GM12878 (cell line): Measurements from ENCODE around the gene RTF2. TPM values are rescaled to one million over a fixed set of nuclear protein-coding genes. Genes with fewer than 3 reads are reported as not detected.

Experiments
- ATAC-seq: fragments of 200-7000 bp; cut with Tn5 transposase; 3 replicates; pipeline ENCODE4 v1.9.1; 2020; ENCODE audit warnings: mild to moderate bottlenecking, moderate library complexity
- BruUV-seq: library from RNA; stranded (reverse); fragments of 400-500 nt; replicated peaks from 2 replicates; lab custom pipeline; 2021; lab: Mats Ljungman, UMichigan
- CTCF ChIA-PET: fragments of 300-600 bp; sonication (Branson Sonifier 250); formaldehyde crosslinking; extraction: SDS; loops from one replicate; lab custom pipeline; 2021; ENCODE audit warnings: inconsistent platforms; lab: Yijun Ruan, JAX
- POLR2A ChIA-PET: fragments of 350-600 bp; formaldehyde crosslinking; extraction: SDS; loops from one replicate; lab custom pipeline; 2021; ENCODE audit warnings: inconsistent platforms; lab: Charles Lee
- RAD21 ChIA-PET: fragments of 300-600 bp; sonication (Branson Sonifier 250); formaldehyde crosslinking; loops from one replicate; lab custom pipeline; 2023; ENCODE audit warnings: antibody characterized with exemption; ENCODE audit not compliant: unreplicated experiment; lab: Charles Lee
- SMC1A ChIA-PET: fragments of 300-600 bp; sonication (Branson Sonifier 250); formaldehyde crosslinking; loops from one replicate; lab custom pipeline; 2023; ENCODE audit not compliant: unreplicated experiment, uncharacterized antibody; lab: Charles Lee
- DNase-seq: peaks from one replicate; pipeline ENCODE4 v3.0.0-alpha.2; 2011; ENCODE audit warnings: low read depth, low spot score
- FAIRE-seq: peaks from 3 replicates; lab custom pipeline; 2011; peaks lifted over from hg19 to GRCh38; lab: Jason Lieb, UNC
- H2AFZ ChIP-seq: 2 replicates; pipeline ENCODE4 v1.6.0; 2011; ENCODE audit warnings: low read depth, low read length, control low read depth; ENCODE audit not compliant: control insufficient read depth
- H3K27ac ChIP-seq: 2 replicates; pipeline ENCODE4 v1.5.1; 2011; ENCODE audit warnings: control low read depth; ENCODE audit not compliant: control insufficient read depth, insufficient read depth
- H3K27me3 ChIP-seq, 2 experiments: replicated peaks in 1 of 2; 2 replicates each; pipeline versions ENCODE4 v1.6.0 to v1.6.1; 2011; ENCODE audit warnings: low read length in 1 of 2; ENCODE audit not compliant: control insufficient read depth in 2 of 2, insufficient read depth in 2 of 2
- H3K36me3 ChIP-seq, 2 experiments: 2 replicates each; pipeline ENCODE4 v1.5.1; 2011; ENCODE audit warnings: low read length in 1 of 2; ENCODE audit not compliant: control insufficient read depth in 2 of 2, insufficient read depth in 2 of 2
- H3K4me1 ChIP-seq: 2 replicates; pipeline ENCODE4 v1.6.1; 2011; ENCODE audit warnings: mild to moderate bottlenecking, low read length, moderate library complexity, mixed read lengths; ENCODE audit not compliant: control insufficient read depth, insufficient read depth
- H3K4me2 ChIP-seq: 2 replicates; pipeline ENCODE4 v1.6.0; 2011; ENCODE audit warnings: control low read depth; ENCODE audit not compliant: control insufficient read depth, insufficient read depth
- H3K4me3 ChIP-seq: fragments of 200-600 bp; sonication (generic); 2 replicates; pipeline ENCODE4 v1.5.1; 2016
- H3K79me2 ChIP-seq: 2 replicates; pipeline ENCODE4 v1.6.0; 2011; ENCODE audit warnings: low read length; ENCODE audit not compliant: control insufficient read depth, insufficient read depth
- H3K9ac ChIP-seq: 2 replicates; pipeline ENCODE4 v1.8.0; 2011; ENCODE audit warnings: low read length, control low read depth, mixed read lengths; ENCODE audit not compliant: control insufficient read depth, insufficient read depth
- H3K9me3 ChIP-seq: replicated peaks from 3 replicates; pipeline ENCODE4 v1.5.1; 2011; ENCODE audit warnings: mild to moderate bottlenecking, low read length; ENCODE audit not compliant: control insufficient read depth, insufficient read depth
- H4K20me1 ChIP-seq: 2 replicates; pipeline ENCODE4 v1.6.0; 2011; ENCODE audit not compliant: control insufficient read depth, insufficient read depth
- BCL11A ChIP-seq: IDR thresholded peaks from 2 replicates; pipeline ENCODE4 v1.6.1; 2011; ENCODE audit warnings: low read depth, low read length
- CEBPB ChIP-seq, 2 experiments: fragments of 150-350 bp in 1 of 2; IDR thresholded peaks; 2 replicates each; pipeline ENCODE4 v1.6.1; 2012 to 2014; ENCODE audit warnings: low read depth in 2 of 2, low read length in 2 of 2, borderline replicate concordance in 1 of 2, inconsistent platforms in 1 of 2
- HDAC6 ChIP-seq: fragments of 200-600 bp; sonication (generic); IDR thresholded peaks from one replicate; pipeline ENCODE4 v1.8.0; 2017; ENCODE audit warnings: antibody characterized with exemption; ENCODE audit not compliant: unreplicated experiment
- IRF4 ChIP-seq: IDR thresholded peaks from 2 replicates; pipeline ENCODE4 v1.6.1; 2011; ENCODE audit warnings: low read depth, low read length
- KAT2A ChIP-seq: conservative IDR thresholded peaks from 2 replicates; pipeline ENCODE4 v1.6.1; 2011; ENCODE audit warnings: low read depth, low read length; ENCODE audit not compliant: control insufficient read depth
- MEF2A ChIP-seq: IDR thresholded peaks from 2 replicates; pipeline ENCODE4 v1.6.1; 2011; ENCODE audit warnings: low read depth, mild to moderate bottlenecking, low read length, moderate library complexity; ENCODE audit not compliant: insufficient read depth
- POLR2AphosphoS2 ChIP-seq: IDR thresholded peaks from 2 replicates; pipeline ENCODE4 v1.6.1; 2011; ENCODE audit warnings: low read depth, mild to moderate bottlenecking, low read length, improper control_type of control experiment, moderate library complexity
- SPI1 ChIP-seq: IDR thresholded peaks from 2 replicates; pipeline ENCODE4 v1.6.1; 2011; ENCODE audit warnings: low read depth, mild to moderate bottlenecking, low read length, moderate library complexity, borderline replicate concordance; ENCODE audit not compliant: insufficient read depth
- SRF ChIP-seq, 2 experiments: IDR thresholded peaks; 2 replicates each; pipeline ENCODE4 v1.6.1; 2011; ENCODE audit warnings: low read depth in 2 of 2, low read length in 2 of 2, mild to moderate bottlenecking in 1 of 2, moderate library complexity in 1 of 2
- WGBS: methylation state at CpG from one replicate; pipeline ENCODE4 v1.1.6; 2016; ENCODE audit warnings: low lambda C conversion rate; ENCODE audit not compliant: insufficient replicate concordance, insufficient coverage; ENCODE audit errors: missing lambda C conversion rate; 5-methylcytosine and 5-hydroxymethylcytosine counted together
- in situ Hi-C: fragments of 300-500 bp; cut with MboI; formaldehyde crosslinking; loops from 9 replicates; pipeline ENCODE4 v1.14.3; 2018; ENCODE audit warnings: mixed read lengths
- intact Hi-C: fragments of 100-400 bp; cut with micrococcal nuclease; formaldehyde crosslinking; loops from one replicate; pipeline ENCODE4 v1.14.2; 2022; ENCODE audit not compliant: unreplicated experiment
- polyA plus RNA-seq, 11 experiments: library from polyadenylated mRNA; depleted of rRNA in 4 of 11; unstranded in 6 of 11; stranded (reverse) in 5 of 11; fragments of >200 nt; fragmentation: Nextera tagmentation in 4 of 11; fragmentation: Illumina TruSeq in 1 of 11; extraction: Ambion mirVana in 4 of 11; extraction: Trizol in 1 of 11; gene quantifications; 1 replicate in 1 of 11; 2 replicates in 10 of 11; pipeline versions ENCODE4 v1.2.1 to v1.2.3, GENCODE V29; 2011 to 2016; ENCODE audit warnings: inconsistent platforms in 2 of 11, missing spikeins in 2 of 11, low read depth in 1 of 11
- total RNA-seq, 4 experiments: library from RNA; depleted of rRNA in 3 of 4; stranded (reverse); fragments of >200 nt in 3 of 4; fragmentation: Illumina TruSeq in 1 of 4; extraction: Trizol in 1 of 4; gene quantifications; 2 replicates each; pipeline versions ENCODE4 v1.2.1 to v1.2.3, GENCODE V29; 2013 to 2021
- TF ChIP-seq, protein P1 (sequence below): IDR thresholded peaks from 2 replicates; pipeline ENCODE4 v1.6.1; 2012; ENCODE audit warnings: improper control_type of control experiment, low read depth, low read length; ENCODE audit not compliant: insufficient replicate concordance
- TF ChIP-seq, protein P2 (sequence below): fragments of 150-350 bp; IDR thresholded peaks from 2 replicates; pipeline ENCODE4 v1.6.1; 2016; ENCODE audit warnings: low read depth, low read length
- TF ChIP-seq, protein P3 (sequence below): fragments of 450-650 bp; IDR thresholded peaks from 2 replicates; pipeline ENCODE4 v1.6.1; 2014; ENCODE audit warnings: mild to moderate bottlenecking

The RTF2 gene
- total and polyA plus RNA-seq, 10 of the 15 experiments (the other 5 are each of a cell fraction or from before 2014, with no cell fraction given) = 66.2 to 133 (median 82.9) TPM

DNA sequence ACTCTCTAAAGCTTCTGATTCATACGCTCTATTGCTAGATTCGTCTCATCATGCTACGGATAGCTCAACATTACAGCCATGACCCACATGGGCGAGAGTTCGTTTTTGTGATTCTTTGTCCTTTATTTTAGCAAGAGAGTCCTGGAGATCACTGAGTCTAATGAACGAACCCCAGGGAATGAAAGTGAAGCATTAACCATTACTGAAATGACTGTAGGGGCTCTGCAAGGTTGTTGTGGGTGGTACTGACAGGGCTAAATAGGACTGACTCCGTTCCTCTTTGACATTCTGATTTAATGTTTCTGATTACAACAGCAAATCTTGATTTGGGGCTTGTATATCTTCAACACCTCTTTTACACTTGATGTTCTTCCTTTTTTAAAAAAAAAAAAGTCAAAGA lies 13.7 kb upstream of the RTF2 start (continued):
- TF ChIP-seq, protein P1, sequence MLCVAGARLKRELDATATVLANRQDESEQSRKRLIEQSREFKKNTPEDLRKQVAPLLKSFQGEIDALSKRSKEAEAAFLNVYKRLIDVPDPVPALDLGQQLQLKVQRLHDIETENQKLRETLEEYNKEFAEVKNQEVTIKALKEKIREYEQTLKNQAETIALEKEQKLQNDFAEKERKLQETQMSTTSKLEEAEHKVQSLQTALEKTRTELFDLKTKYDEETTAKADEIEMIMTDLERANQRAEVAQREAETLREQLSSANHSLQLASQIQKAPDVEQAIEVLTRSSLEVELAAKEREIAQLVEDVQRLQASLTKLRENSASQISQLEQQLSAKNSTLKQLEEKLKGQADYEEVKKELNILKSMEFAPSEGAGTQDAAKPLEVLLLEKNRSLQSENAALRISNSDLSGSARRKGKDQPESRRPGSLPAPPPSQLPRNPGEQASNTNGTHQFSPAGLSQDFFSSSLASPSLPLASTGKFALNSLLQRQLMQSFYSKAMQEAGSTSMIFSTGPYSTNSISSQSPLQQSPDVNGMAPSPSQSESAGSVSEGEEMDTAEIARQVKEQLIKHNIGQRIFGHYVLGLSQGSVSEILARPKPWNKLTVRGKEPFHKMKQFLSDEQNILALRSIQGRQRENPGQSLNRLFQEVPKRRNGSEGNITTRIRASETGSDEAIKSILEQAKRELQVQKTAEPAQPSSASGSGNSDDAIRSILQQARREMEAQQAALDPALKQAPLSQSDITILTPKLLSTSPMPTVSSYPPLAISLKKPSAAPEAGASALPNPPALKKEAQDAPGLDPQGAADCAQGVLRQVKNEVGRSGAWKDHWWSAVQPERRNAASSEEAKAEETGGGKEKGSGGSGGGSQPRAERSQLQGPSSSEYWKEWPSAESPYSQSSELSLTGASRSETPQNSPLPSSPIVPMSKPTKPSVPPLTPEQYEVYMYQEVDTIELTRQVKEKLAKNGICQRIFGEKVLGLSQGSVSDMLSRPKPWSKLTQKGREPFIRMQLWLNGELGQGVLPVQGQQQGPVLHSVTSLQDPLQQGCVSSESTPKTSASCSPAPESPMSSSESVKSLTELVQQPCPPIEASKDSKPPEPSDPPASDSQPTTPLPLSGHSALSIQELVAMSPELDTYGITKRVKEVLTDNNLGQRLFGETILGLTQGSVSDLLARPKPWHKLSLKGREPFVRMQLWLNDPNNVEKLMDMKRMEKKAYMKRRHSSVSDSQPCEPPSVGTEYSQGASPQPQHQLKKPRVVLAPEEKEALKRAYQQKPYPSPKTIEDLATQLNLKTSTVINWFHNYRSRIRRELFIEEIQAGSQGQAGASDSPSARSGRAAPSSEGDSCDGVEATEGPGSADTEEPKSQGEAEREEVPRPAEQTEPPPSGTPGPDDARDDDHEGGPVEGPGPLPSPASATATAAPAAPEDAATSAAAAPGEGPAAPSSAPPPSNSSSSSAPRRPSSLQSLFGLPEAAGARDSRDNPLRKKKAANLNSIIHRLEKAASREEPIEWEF = no peak
- TF ChIP-seq POLR2AphosphoS2 = no peak
- peak; percentile 85; the same call in 1 of the 2 replicates for TF ChIP-seq IRF4
- no peak for TF ChIP-seq CEBPB (IDR thresholded peaks at IDR 0.05; ENCODE audit: borderline replicate concordance in 1 of 2, low read depth in 2 of 2, low read length in 2 of 2)
- no peak for TF ChIP-seq SRF (IDR thresholded peaks at IDR 0.05; ENCODE audit: low read depth in 2 of 2, low read length in 2 of 2)

DNA sequence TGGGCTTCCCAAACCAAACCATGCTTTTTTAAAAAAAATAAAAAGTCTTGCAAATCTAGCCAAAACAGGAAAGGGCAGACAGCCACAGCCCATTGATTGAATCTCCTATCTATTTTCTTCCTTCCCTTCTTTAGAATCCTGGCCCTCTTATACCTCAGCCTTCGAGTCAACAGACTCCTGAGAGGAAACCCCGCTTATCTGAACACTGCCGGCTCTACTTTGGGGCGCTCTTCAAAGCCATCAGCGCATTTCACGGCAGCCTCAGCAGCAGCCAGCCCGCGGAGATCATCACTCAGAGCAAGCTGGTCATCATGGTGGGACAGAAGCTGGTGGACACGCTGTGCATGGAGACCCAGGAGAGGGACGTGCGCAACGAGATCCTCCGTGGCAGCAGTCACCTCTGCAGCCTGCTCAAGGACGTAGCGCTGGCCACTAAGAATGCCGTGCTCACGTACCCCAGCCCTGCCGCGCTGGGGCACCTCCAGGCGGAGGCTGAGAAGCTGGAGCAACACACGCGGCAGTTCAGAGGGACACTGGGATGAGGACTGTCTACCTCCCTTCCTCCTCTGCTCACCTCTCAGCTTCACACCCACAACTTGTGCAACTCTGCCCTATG lies 10.1 kb upstream of the RTF2 start:
- Histone ChIP-seq H3K36me3 (no peaks in the 10 kb centered on the region), H3K4me3 (no peak overlapping the region), H3K4me1 (peaks cover 16% of the 10 kb centered on the region), H4K20me1 (no peaks in the 10 kb centered on the region), H3K79me2 (no peaks in the 10 kb centered on the region), H2AFZ (no peak overlapping the region), H3K4me2 (no peak overlapping the region), H3K9me3 (no peaks in the 10 kb centered on the region), H3K27me3 (no peaks in the 10 kb centered on the region), H3K27ac (no peak overlapping the region), H3K9ac (no peak overlapping the region)
- no peak for FAIRE-seq
- POLR2A ChIA-PET = no interaction called here
- no peak for DNase-seq
- RAD21 ChIA-PET = interaction anchor here (1.5 kb wide), 1 partner anchor 12 kb away, joined by 3 read pairs; no protein-coding TSS in a partner anchor
- BruUV-seq = no TSS peak
- no peak for ATAC-seq
- SMC1A ChIA-PET = interaction anchor here (0.6 to 1.3 kb wide), 2 partner anchors 10 to 350 kb away, joined by 3 read pairs; partner anchors contain the start of gene RTF2
- 89% methylated on average over 22 of the region's 22 CpGs for WGBS
- CTCF ChIA-PET = interaction anchor here (1.3 to 1.6 kb wide), 2 partner anchors 9 to 45 kb away, joined by 3 read pairs; no protein-coding TSS in a partner anchor
- in situ Hi-C loops (no loop called here), intact Hi-C loops (no loop called here)
- TF ChIP-seq, protein P2, sequence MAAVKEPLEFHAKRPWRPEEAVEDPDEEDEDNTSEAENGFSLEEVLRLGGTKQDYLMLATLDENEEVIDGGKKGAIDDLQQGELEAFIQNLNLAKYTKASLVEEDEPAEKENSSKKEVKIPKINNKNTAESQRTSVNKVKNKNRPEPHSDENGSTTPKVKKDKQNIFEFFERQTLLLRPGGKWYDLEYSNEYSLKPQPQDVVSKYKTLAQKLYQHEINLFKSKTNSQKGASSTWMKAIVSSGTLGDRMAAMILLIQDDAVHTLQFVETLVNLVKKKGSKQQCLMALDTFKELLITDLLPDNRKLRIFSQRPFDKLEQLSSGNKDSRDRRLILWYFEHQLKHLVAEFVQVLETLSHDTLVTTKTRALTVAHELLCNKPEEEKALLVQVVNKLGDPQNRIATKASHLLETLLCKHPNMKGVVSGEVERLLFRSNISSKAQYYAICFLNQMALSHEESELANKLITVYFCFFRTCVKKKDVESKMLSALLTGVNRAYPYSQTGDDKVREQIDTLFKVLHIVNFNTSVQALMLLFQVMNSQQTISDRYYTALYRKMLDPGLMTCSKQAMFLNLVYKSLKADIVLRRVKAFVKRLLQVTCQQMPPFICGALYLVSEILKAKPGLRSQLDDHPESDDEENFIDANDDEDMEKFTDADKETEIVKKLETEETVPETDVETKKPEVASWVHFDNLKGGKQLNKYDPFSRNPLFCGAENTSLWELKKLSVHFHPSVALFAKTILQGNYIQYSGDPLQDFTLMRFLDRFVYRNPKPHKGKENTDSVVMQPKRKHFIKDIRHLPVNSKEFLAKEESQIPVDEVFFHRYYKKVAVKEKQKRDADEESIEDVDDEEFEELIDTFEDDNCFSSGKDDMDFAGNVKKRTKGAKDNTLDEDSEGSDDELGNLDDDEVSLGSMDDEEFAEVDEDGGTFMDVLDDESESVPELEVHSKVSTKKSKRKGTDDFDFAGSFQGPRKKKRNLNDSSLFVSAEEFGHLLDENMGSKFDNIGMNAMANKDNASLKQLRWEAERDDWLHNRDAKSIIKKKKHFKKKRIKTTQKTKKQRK = no peak
- TF ChIP-seq, protein P3, sequence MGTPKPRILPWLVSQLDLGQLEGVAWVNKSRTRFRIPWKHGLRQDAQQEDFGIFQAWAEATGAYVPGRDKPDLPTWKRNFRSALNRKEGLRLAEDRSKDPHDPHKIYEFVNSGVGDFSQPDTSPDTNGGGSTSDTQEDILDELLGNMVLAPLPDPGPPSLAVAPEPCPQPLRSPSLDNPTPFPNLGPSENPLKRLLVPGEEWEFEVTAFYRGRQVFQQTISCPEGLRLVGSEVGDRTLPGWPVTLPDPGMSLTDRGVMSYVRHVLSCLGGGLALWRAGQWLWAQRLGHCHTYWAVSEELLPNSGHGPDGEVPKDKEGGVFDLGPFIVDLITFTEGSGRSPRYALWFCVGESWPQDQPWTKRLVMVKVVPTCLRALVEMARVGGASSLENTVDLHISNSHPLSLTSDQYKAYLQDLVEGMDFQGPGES = no peak
- TF ChIP-seq HDAC6 = no peak
- TF ChIP-seq MEF2A = no peak
- no peak for TF ChIP-seq KAT2A
- TF ChIP-seq BCL11A = no peak
- no peak for TF ChIP-seq SPI1
